ENCODE data around the gene OSBP2.

OSBP2 gene

GRCh38 chr22:30847583-30847982 is 152.9 kb downstream of the OSBP2 start:
- no peak for DNase-seq (ENCODE audit: low read depth)

- DNase-seq (ENCODE audit: low read depth): no peak
Measured at GRCh38 chr22:30855266-30855665, 160.6 kb downstream of the OSBP2 start.

GRCh38 chr22:30855677-30856518 is 161.2 kb downstream of the OSBP2 start:
- DNase-seq (ENCODE audit: low read depth): no peak

- no peak for DNase-seq (ENCODE audit: low read depth)
Measured at GRCh38 chr22:30856741-30857502, 162.2 kb downstream of the OSBP2 start.

GRCh38 chr22:30857791-30858190 is 163.1 kb downstream of the OSBP2 start:
- DNase-seq (ENCODE audit: low read depth): no peak

- DNase-seq (ENCODE audit: low read depth): no peak
Measured at GRCh38 chr22:30858976-30859713, 164.5 kb downstream of the OSBP2 start.

GRCh38 chr22:30859714-30860095 is 165.0 kb downstream of the OSBP2 start:
- DNase-seq (ENCODE audit: low read depth): no peak

GRCh38 chr22:30860176-30861105 is 165.8 kb downstream of the OSBP2 start:
- DNase-seq (ENCODE audit: low read depth): no peak

GRCh38 chr22:30861131-30861530 is 166.5 kb downstream of the OSBP2 start:
- no peak for DNase-seq (ENCODE audit: low read depth)

GRCh38 chr22:30861688-30862552 is 167.2 kb downstream of the OSBP2 start:
- DNase-seq (ENCODE audit: low read depth): no peak

GRCh38 chr22:30863081-30863833 is 168.6 kb downstream of the OSBP2 start:
- DNase-seq (ENCODE audit: low read depth): no peak

GRCh38 chr22:30864441-30865420 is 170.1 kb downstream of the OSBP2 start:
- no peak for DNase-seq (ENCODE audit: low read depth)

GRCh38 chr22:30865656-30866055 is 171.0 kb downstream of the OSBP2 start:
- no peak for DNase-seq (ENCODE audit: low read depth)

- no peak for DNase-seq (ENCODE audit: low read depth)
Measured at GRCh38 chr22:30866216-30866615, 171.5 kb downstream of the OSBP2 start.

- no peak for DNase-seq (ENCODE audit: low read depth)
Measured at GRCh38 chr22:30866811-30867271, 172.2 kb downstream of the OSBP2 start.

GRCh38 chr22:30867746-30868662 is 173.3 kb downstream of the OSBP2 start:
- no peak for DNase-seq (ENCODE audit: low read depth)

GRCh38 chr22:30868663-30869385 is 174.2 kb downstream of the OSBP2 start:
- DNase-seq (ENCODE audit: low read depth): no peak
